GM18861 (cell line): ENCODE data around the gene SNAPIN.

Source experiments
- ATAC-seq: cut with Tn5 transposase; IDR thresholded peaks from one replicate; pipeline ENCODE4 v1.9.1; 2021; ENCODE audit not compliant: unreplicated experiment

SNAPIN gene

GRCh38 chr1:153658400-153659174 lies at the start of gene SNAPIN:
Gene SNAPIN (plus strand): TSS chr1:153658703. CDS start chr1:153658744, 41 bp downstream.
- peak; percentile 82 for ATAC-seq

- no peak for ATAC-seq
These were observed 49.5 kb upstream of the SNAPIN start for GRCh38 chr1:153608742-153609584.

- no peak for ATAC-seq
These were observed 49.0 kb upstream of the SNAPIN start for GRCh38 chr1:153609585-153609907.

- no peak for ATAC-seq
These were observed 48.2 kb upstream of the SNAPIN start for GRCh38 chr1:153610334-153610733.

GRCh38 chr1:153610811-153611301 lies 47.6 kb upstream of the SNAPIN start:
- no peak for ATAC-seq

- ATAC-seq = no peak
These were observed 47.1 kb upstream of the SNAPIN start for GRCh38 chr1:153611356-153611755.

- ATAC-seq = no peak
These were observed 46.3 kb upstream of the SNAPIN start for GRCh38 chr1:153612111-153612754.

- no peak for ATAC-seq
These were observed 45.7 kb upstream of the SNAPIN start, which contains the start of gene S100A16 for GRCh38 chr1:153612755-153613331. Gene S100A16 (minus strand): TSS chr1:153613137. CDS start chr1:153608151, 4,986 bp downstream.

GRCh38 chr1:153613406-153613805 lies 45.1 kb upstream of the SNAPIN start:
- no peak for ATAC-seq

GRCh38 chr1:153614189-153614900 lies 44.2 kb upstream of the SNAPIN start:
- no peak for ATAC-seq

GRCh38 chr1:153614906-153615305 lies 43.6 kb upstream of the SNAPIN start:
- ATAC-seq = no peak

- ATAC-seq = no peak
These were observed 43.1 kb upstream of the SNAPIN start for GRCh38 chr1:153615406-153615805.

- no peak for ATAC-seq
These were observed 42.2 kb upstream of the SNAPIN start, which contains the start of gene S100A14 for GRCh38 chr1:153616144-153616916. Gene S100A14 (minus strand): TSS chr1:153616325. CDS start chr1:153615858, 467 bp downstream.

- no peak for ATAC-seq
These were observed 41.6 kb upstream of the SNAPIN start for GRCh38 chr1:153616917-153617311.

- no peak for ATAC-seq
These were observed 40.8 kb upstream of the SNAPIN start for GRCh38 chr1:153617663-153618062.

GRCh38 chr1:153619171-153619570 lies 39.3 kb upstream of the SNAPIN start:
- no peak for ATAC-seq

GRCh38 chr1:153623101-153623500 lies 35.4 kb upstream of the SNAPIN start:
- no peak for ATAC-seq

- ATAC-seq = no peak
These were observed 33.4 kb upstream of the SNAPIN start for GRCh38 chr1:153624965-153625611.

- ATAC-seq = no peak
These were observed 32.0 kb upstream of the SNAPIN start for GRCh38 chr1:153626477-153626903.
